Measurements from ENCODE around the gene METTL5. TPM values are rescaled to one million over a fixed set of nuclear protein-coding genes. Genes with fewer than 3 reads are reported as not detected.

The METTL5 gene
- total and polyA plus RNA-seq, 9 of the 15 experiments (the other 6 are each of a cell fraction or from before 2014, with no cell fraction given), result 149 to 471 (median 224) TPM

DNA sequence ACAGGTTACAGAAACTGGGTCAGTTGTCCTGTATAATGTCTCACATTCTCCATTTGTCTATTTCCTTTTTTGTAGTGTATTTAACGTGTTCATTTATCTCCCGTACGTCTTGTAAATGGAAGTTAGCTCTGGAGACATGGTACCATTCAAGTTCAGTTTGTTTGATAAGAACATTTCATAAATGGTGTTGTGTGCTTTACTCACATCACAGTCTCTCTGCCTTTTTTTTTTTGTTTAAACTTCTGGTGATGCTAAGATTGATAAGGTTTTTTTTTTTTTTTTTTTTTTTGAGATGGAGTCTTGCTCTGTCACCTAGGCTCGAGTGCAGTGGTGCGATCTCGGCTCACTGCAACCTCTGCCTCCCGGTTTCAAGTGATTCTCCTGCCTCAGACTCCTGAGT lies 44.2 kb upstream of the METTL5 start:
- in situ Hi-C loops (cut with MboI) (no loop called here), intact Hi-C loops (cut with micrococcal nuclease) (loop anchor here (2.0 kb wide), 1 partner anchor 44 kb away; the partner anchor contains the start of gene METTL5)
- Histone ChIP-seq H3K27me3 (ENCODE audit: control insufficient read depth in 2 of 2, insufficient read depth in 2 of 2, low read length in 2 of 2) (no peaks in the 10 kb centered on the region), H3K9ac (ENCODE audit: insufficient read depth in 1 of 2, low read depth in 2 of 2, low read length in 2 of 2) (peak overlapping the region; percentile 36 to 71; a peak in 3 of 4 replicates), H3K9me3 (replicated peaks; ENCODE audit: control insufficient read depth, insufficient read depth, low read depth, low read length) (no peaks in the 10 kb centered on the region), H3K4me1 (replicated peaks in 1 of 2; ENCODE audit: control insufficient read depth in 2 of 2, insufficient read depth in 2 of 2, low read length in 2 of 2) (peaks cover 3 to 6% of the 10 kb centered on the region in 2 experiments; a peak in 4 of 5 replicates), H3K36me3 (ENCODE audit: control insufficient read depth, insufficient read depth, low read length) (peaks cover 3% of the 10 kb centered on the region; the same call in 2 of the 3 replicates), H3K79me2 (ENCODE audit: control insufficient read depth, insufficient read depth, low read length) (peaks cover 72% of the 10 kb centered on the region), H3K4me2 (ENCODE audit: insufficient read depth, low read length) (peak overlapping the region; percentile 81), H4K20me1 (replicated peaks; ENCODE audit: control insufficient read depth, insufficient read depth, low read length) (no peaks in the 10 kb centered on the region), H3K27ac (ENCODE audit: extremely low read depth, low read depth, low read length) (peak overlapping the region; percentile 83), H3K4me3 (peak overlapping the region; percentile 22; the same call in 1 of the 2 replicates), H2AFZ (ENCODE audit: low read depth, low read length) (peak overlapping the region; percentile 67), H3K9me1 (ENCODE audit: control insufficient read depth, insufficient read depth, low read length) (no peaks in the 10 kb centered on the region)
- ATAC-seq (peak; percentile 66), DNase-seq (ENCODE audit: extremely low read depth in 1 of 4, low spot score in 3 of 4) (peak in 1 of 4 experiments; percentile 33), FAIRE-seq (peak; percentile 65)
- ChIA-PET POLR2A (interaction anchor here (0.6 to 1.5 kb wide), 7 partner anchors 9 to 42 kb away, joined by 3 to 7 read pairs (median 4); partner anchors contain the start of gene UBR3), CTCF (ENCODE audit: low intra/inter-chr PET ratio) (interaction anchor here (0.6 kb wide), 1 partner anchor 1725 kb away, joined by 4 read pairs; no protein-coding TSS in a partner anchor)
- under 1% methylated on average over 7 of the region's 7 CpGs for WGBS (ENCODE audit: insufficient coverage, low coverage, missing lambda C conversion rate)
- BruUV-seq (replicated peaks), result no TSS peak
- TF ChIP-seq HLTF (IDR thresholded peaks at IDR 0.05) (0 out of 2 replicates have a peak, but pooled peaks have one; percentile 24), KLF13 (tag; IDR thresholded peaks at IDR 0.05; ENCODE audit: borderline replicate concordance, low read depth) (no peak), BCOR (IDR thresholded peaks at IDR 0.05) (peak; percentile 47; the same call in 1 of the 2 replicates), CREM (IDR thresholded peaks at IDR 0.05; ENCODE audit: low read depth) (0 out of 2 replicates have a peak, but pooled peaks have one; percentile 19), FOXP1 (CRISPR knock-in tag; IDR thresholded peaks at IDR 0.05) (no peak), SMAD4 (CRISPR knock-in tag; conservative IDR thresholded peaks at IDR 0.05) (0 out of 2 replicates have a peak, but pooled peaks have one; percentile 33), DPF2 (IDR thresholded peaks at IDR 0.05) (peak; percentile 82), ZNF436 (CRISPR knock-in tag; IDR thresholded peaks at IDR 0.05) (no peak), ARHGAP35 (IDR thresholded peaks at IDR 0.05; ENCODE audit: partially characterized antibody) (no peak)
- TF ChIP-seq, protein P1, sequence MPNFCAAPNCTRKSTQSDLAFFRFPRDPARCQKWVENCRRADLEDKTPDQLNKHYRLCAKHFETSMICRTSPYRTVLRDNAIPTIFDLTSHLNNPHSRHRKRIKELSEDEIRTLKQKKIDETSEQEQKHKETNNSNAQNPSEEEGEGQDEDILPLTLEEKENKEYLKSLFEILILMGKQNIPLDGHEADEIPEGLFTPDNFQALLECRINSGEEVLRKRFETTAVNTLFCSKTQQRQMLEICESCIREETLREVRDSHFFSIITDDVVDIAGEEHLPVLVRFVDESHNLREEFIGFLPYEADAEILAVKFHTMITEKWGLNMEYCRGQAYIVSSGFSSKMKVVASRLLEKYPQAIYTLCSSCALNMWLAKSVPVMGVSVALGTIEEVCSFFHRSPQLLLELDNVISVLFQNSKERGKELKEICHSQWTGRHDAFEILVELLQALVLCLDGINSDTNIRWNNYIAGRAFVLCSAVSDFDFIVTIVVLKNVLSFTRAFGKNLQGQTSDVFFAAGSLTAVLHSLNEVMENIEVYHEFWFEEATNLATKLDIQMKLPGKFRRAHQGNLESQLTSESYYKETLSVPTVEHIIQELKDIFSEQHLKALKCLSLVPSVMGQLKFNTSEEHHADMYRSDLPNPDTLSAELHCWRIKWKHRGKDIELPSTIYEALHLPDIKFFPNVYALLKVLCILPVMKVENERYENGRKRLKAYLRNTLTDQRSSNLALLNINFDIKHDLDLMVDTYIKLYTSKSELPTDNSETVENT (CRISPR knock-in tag; IDR thresholded peaks at IDR 0.05), result no peak
- TF ChIP-seq, protein P2, sequence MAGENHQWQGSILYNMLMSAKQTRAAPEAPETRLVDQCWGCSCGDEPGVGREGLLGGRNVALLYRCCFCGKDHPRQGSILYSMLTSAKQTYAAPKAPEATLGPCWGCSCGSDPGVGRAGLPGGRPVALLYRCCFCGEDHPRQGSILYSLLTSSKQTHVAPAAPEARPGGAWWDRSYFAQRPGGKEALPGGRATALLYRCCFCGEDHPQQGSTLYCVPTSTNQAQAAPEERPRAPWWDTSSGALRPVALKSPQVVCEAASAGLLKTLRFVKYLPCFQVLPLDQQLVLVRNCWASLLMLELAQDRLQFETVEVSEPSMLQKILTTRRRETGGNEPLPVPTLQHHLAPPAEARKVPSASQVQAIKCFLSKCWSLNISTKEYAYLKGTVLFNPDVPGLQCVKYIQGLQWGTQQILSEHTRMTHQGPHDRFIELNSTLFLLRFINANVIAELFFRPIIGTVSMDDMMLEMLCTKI (IDR thresholded peaks at IDR 0.05; ENCODE audit: partially characterized antibody), result no peak
- TF ChIP-seq, protein P3, sequence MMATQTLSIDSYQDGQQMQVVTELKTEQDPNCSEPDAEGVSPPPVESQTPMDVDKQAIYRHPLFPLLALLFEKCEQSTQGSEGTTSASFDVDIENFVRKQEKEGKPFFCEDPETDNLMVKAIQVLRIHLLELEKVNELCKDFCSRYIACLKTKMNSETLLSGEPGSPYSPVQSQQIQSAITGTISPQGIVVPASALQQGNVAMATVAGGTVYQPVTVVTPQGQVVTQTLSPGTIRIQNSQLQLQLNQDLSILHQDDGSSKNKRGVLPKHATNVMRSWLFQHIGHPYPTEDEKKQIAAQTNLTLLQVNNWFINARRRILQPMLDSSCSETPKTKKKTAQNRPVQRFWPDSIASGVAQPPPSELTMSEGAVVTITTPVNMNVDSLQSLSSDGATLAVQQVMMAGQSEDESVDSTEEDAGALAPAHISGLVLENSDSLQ (IDR thresholded peaks at IDR 0.05), result 0 out of 2 replicates have a peak, but pooled peaks have one; percentile 22
- TF ChIP-seq, protein P4, sequence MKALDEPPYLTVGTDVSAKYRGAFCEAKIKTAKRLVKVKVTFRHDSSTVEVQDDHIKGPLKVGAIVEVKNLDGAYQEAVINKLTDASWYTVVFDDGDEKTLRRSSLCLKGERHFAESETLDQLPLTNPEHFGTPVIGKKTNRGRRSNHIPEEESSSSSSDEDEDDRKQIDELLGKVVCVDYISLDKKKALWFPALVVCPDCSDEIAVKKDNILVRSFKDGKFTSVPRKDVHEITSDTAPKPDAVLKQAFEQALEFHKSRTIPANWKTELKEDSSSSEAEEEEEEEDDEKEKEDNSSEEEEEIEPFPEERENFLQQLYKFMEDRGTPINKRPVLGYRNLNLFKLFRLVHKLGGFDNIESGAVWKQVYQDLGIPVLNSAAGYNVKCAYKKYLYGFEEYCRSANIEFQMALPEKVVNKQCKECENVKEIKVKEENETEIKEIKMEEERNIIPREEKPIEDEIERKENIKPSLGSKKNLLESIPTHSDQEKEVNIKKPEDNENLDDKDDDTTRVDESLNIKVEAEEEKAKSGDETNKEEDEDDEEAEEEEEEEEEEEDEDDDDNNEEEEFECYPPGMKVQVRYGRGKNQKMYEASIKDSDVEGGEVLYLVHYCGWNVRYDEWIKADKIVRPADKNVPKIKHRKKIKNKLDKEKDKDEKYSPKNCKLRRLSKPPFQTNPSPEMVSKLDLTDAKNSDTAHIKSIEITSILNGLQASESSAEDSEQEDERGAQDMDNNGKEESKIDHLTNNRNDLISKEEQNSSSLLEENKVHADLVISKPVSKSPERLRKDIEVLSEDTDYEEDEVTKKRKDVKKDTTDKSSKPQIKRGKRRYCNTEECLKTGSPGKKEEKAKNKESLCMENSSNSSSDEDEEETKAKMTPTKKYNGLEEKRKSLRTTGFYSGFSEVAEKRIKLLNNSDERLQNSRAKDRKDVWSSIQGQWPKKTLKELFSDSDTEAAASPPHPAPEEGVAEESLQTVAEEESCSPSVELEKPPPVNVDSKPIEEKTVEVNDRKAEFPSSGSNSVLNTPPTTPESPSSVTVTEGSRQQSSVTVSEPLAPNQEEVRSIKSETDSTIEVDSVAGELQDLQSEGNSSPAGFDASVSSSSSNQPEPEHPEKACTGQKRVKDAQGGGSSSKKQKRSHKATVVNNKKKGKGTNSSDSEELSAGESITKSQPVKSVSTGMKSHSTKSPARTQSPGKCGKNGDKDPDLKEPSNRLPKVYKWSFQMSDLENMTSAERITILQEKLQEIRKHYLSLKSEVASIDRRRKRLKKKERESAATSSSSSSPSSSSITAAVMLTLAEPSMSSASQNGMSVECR (CRISPR knock-in tag; IDR thresholded peaks at IDR 0.05), result no peak

All from K562 (cell line).